ENCODE measurements around the gene FAM186B.

DNA sequence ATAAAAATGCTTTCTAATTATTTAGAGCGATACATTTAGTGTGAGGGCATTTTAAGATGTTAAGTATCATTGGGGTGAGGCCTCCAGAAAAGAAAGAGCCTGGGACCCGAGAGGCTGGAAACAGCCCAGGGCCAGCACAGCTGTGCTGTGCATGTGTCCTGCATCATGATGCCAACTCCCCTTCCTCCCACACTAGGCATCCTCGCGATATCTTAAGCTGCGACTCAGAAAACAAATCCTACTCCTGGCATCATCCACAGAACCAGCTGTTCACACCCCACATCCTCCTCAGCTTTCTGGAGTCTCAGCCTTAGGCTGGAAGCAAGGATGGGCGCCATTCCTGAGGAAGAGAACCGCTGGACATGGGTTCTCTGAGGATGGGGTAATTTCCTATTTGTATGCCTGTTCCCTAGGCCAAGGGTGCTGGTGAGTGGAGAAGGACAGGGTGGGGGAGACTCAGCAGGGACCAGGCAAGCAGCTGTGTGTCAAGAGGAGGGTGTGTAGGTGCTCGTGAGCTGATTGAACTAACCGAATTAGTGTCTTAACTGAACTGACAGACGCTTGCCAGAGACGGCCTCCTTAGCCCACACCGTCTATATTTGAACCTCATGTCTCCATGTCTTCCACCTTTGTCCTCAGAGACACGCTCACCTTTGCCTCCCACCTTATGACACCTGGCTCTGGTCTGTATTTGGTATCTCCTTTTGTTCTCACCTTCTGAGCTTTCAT is 21.9 kb downstream of the FAM186B start:
- TF ChIP-seq CTCF (conservative IDR thresholded peaks at IDR 0.05 in 1 of 2, IDR thresholded peaks at IDR 0.05 in 1 of 2; ENCODE audit: low read depth in 1 of 2, low read length in 2 of 2) (no peak), EZH2 (IDR thresholded peaks at IDR 0.05; ENCODE audit: low read length, missing control alignments) (no peak)

Data from fibroblast of lung (primary cell).